Measurements from ENCODE around the gene NT5DC1.

Gene NT5DC1

GRCh38 chr6:116200619-116201249, 100.1 kb downstream of the NT5DC1 start:
- DNase-seq, result no peak

DNA sequence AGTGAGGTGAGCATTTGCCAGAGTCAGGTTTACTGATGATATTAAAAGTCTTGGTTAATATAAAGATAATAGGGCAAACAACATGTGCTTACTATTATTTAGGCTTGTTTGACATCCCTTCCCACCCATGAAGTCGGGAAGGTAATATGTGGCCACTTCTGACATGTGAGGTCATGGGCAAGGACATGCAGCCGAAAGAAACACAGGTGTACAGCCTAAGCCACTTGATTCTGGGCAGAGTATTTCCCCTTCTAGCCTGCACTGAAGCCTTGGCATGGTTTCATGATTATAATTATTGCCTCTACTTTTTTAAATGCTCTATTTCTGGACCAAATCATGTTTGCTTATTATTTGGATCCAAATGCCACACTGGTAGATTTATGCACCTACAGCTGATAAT, 100.9 kb downstream of the NT5DC1 start:
- DNase-seq, result no peak

- no peak for DNase-seq
Observed at GRCh38 chr6:116205281-116205680, 104.6 kb downstream of the NT5DC1 start.

DNA sequence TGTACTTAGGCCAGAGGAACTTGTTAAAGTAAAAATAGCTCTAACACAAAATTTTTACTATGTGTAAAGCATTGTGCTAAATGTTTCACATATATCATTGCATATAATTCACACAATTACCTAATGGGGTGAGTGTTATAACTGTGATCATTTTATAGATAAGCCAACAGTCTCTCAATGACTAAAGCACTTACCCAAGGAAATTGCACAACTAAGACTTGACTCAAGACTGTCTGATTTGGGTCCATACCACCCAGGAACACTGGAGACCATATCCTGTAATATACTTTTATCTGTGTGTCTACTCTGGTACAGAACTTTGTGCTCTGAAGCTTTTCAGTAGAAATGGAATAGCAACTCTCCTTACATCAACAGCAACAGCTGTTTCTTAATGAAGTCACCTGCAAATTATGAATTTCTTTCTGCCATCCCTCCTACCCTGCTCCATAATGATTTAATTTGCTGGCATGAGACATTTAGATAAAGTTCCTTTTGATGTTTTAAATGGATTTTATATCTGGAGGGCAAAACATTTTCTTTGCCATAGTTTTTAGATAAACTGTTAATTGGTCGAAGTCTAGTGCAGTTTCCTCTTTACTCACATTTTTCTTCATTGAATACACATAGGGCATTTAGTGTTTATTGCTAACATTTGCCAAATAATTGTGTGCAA, 105.7 kb downstream of the NT5DC1 start:
- no peak for DNase-seq

DNA sequence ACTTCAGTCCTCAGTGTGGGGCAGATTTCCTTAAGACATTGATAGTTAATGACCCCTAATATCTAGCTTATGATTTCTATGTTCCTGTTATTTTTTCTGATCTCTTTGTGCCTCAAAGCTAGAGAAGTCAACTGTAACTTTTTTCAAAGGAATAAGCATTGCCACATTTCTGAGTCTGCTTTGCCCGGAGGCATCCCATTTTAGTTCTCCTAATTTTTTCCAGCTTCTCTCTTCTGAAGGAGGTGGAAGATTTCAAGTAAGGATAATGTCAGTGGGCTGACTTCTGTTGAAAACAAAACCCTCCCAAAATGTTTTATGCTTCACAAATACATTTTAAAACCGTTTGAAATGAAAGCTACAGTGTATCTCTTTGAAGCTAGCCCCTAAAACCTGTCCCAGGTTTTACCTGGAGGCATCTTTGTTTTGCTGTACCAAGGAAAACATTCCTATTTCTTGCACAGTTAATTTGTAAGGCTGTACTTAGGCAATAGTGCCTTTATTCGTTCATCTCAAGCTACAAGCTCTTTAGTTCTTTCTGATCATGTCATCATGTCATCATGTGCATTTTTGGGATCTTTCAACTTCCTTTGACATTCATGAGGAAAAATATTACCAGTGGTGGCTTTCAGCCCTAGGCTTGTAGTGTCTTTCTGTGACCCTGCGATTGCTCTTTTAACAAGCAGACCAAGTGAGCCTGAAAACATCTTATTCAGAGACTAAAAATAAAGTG, 107.6 kb downstream of the NT5DC1 start:
- no peak for DNase-seq

DNA sequence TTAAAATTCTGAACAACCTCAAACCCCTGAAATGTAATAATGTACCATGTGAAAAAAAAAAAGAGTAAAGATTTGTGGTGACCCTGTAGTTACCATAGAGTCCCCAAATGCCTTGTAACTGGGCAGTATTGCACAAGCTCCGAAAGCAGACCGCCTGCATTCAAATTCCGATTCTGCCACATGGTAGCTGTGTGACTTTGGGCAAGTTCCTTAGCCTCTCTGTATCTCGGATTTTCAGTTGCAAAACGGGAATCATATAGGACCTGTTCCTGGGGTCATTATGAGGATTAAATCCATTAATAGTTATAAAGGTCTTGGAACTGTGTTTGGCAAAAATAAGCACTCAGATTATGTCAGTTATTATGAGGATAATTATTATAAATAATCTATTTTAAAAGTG, 109.7 kb downstream of the NT5DC1 start:
- DNase-seq, result no peak

DNA sequence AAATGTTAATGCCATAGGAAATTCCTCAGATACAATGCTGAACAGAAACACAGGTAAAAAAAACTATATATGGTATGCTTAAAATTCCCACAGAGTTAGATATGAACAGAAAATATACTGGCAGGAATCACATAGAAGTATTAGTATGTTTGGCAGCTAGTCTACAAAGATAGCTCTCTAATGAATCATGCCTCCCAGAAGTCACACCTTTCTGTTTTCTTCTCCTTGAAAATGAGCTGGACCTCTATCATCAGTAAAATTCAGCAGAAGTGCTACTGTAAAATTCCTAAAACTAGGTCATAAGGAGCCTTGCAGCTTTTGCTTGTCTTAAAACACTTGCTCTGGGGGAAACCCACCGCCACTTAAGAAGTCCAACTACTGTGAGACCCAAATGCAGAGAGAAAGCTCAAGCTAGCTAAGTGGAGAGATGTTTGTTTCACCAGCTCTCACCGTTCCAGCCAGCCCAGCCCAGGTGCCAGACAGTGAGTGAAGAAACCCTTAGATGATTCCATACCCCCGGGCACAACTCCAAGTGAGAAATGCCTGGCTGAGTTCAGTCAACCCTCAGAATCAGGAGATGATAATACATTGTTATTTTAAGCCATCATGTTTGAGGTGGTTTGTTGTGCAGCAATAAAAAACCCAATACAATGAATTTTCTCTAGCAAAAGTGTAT, 110.2 kb downstream of the NT5DC1 start:
- no peak for DNase-seq

DNA sequence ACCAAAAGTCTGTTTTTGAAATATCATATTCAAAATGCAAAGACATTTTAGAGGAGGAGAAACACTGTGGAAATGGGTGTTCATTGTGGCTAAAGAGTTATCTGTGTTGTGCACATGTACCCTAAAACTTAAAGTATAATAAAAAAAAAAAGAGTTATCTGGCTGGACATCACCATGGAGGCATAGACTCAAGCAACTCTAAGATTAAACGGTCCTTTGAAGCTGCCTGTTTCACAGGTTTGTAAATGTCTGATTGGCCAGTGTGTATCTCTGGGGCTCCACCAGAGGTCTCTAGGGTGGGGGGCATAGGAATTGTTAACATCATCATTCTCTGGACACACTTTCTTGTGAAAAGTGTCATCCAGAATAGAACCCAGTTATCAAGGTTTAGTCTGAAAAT, 114.0 kb downstream of the NT5DC1 start:
- DNase-seq, result no peak

- DNase-seq, result no peak
Observed at GRCh38 chr6:116215414-116215813, 114.8 kb downstream of the NT5DC1 start.

- DNase-seq, result peak in 1 of 2 donors; percentile 57
Observed at GRCh38 chr6:116217069-116217468, 116.4 kb downstream of the NT5DC1 start.

DNA sequence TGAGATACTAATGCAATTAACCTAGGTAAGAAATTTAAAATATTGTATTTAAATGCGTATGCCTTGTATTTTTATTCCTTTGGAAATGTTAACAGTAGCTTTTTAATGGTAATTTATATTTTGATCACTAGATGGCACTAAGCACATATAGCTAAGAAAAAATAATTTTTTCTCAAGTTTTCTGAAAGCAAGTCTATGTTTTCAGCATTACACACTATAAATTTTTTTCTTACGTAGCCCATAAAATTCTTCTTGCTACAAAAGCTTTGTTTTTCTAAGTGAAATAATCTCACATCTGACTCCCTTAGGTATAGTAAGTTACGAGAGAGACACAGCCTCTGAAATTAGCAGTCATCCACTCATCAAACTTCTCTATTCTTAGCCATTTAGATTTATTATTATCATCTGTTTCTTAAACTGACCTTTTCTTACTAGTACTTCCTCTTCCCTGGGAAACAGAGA, 117.5 kb downstream of the NT5DC1 start:
- peak in 1 of 2 donors; percentile 66 for DNase-seq

GRCh38 chr6:116218866-116219265, 118.2 kb downstream of the NT5DC1 start:
- no peak for DNase-seq

DNA sequence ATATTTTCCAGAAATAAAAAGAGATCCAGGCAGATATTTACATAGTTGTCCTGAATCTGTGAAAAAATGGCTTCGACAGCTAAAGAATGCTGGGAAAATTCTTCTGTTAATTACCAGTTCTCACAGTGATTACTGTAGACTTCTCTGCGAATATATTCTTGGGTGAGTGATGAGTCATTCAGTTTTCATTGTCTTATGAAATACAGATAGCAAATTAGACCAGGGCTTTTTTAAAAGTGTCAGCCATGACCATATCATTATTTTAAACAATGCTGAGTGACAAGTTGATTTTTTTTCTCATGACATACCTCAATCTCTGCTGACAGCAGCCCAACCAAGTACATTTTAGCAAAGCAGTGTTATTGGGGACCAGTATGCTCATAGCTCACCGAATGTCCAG, 120.4 kb downstream of the NT5DC1 start:
- DNase-seq, result no peak

DNA sequence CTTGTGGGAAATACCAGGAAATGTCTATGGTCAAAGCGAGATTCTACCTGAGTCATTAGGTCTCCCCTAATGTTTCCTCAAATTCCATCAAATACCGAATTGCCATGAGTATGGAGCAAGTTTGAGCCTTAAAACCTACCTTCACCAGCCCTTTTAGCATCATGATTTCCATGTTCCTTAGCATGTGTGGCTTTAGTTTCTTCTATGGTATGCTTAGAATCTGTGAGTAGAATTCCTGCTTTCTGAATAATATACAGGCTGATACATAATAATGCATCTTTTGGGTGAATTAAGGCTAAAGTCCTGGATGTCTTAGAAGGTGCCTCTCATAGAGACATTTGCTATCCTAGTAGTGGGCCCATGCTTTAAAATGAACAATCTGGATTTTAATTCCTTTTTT, 121.3 kb downstream of the NT5DC1 start:
- no peak for DNase-seq

GRCh38 chr6:116223355-116223754, 122.7 kb downstream of the NT5DC1 start:
- DNase-seq, result no peak

GRCh38 chr6:116229287-116229913, 128.7 kb downstream of the NT5DC1 start:
- DNase-seq, result peak; percentile 88 to 93

- DNase-seq, result no peak
Observed at GRCh38 chr6:116234689-116235088, 134.0 kb downstream of the NT5DC1 start.

DNA sequence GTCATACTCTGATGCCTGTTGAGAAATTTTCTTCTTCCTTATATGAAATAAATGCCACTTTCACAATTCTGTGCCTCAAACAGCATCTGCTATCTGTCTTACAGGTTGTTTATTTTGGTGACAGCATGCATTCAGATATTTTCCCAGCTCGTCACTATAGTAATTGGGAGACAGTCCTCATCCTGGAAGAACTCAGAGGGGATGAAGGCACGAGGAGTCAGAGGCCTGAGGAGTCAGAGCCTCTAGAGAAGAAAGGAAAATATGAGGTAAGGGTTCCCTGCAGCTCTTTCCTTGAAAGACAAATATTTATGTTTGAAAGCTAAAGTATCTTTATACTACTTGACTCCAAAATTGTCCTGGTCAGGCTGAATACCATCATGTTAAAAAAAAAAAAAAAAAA, 137.4 kb downstream of the NT5DC1 start:
- DNase-seq, result no peak

DNA sequence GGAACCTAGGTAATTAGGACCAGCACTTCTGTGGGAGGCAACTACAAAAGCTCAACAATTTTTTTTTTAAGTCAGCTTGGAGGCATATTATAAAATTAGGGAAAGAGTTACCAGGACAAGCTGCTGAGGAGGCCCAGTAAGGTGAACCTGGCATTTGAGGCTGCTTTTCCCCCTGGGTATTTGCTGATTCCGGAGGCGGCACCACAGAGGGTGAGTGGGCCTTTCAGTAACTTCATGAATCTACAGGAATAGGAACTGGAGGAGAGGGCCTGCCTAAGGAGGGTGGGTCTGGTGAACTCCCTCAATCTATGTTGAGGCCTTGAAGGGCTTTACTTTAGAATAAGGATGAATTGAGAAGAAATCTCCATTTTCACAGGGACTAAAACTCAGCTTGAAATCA, 138.6 kb downstream of the NT5DC1 start:
- no peak for DNase-seq

DNA sequence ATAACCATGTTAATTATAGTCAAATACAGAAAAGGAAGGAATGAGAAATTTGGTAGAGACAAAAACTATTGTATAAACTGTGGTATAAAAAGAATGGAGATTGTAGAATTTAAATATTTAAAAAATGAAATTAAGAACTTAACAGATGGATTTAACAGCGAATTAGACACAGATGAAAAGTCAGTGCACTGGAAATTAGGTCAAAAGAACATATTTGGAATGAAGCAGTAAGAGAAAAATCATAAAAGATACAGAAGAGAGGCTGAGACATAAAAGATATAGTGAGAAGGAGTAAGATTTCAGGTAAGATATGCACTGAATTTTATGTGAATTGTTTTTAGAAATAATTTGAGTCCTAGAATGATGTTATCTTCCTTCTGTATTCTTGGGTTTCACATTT, 139.2 kb downstream of the NT5DC1 start:
- DNase-seq, result no peak

GRCh38 chr6:116244284-116244683, 143.6 kb downstream of the NT5DC1 start:
- DNase-seq, result no peak

DNA sequence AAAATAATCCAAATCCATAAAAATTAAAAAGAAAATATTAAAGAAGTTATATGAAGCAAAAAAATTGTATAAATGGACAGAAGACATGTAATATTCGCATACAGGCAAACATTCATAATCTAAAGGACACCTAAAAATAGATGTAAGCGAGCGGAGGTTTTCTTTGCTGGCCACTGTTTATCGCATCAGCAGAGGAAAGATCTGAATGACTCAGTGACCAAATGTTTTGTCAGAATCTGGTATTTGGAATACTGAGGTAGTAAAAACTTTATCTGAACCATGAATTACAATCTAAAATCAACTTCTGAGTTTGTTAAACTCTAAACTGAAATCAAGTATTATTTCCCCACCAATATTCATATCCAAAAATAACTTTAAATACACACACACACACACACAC, 145.4 kb downstream of the NT5DC1 start:
- DNase-seq, result no peak

DNA sequence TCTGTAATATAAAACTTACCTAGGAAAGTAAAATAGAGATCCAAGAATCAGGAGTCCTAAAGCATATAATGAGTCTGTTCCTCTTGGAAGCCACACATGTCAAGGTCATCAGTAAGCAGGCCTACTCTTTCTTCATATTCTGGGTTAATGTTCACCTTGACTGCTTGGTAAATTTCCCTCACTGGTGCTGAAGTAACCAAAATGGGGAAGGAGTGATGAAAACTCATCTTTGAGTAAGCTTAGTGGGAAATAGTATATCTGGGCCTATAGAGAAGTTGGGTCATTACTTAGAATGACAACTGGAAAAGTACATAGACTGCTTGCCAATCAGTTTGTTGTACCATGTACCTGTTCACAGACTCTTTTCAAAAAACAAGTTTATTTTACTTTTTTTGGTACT, 146.6 kb downstream of the NT5DC1 start:
- no peak for DNase-seq

All from hippocampal formation (tissue), 2 donors.